Measurements from ENCODE around the gene NLRX1.
"Not testable (repeated sequence)": the region's sequence is repeated elsewhere in the genome, so short reads cannot be mapped to it uniquely, and the experiment has no call there.

Gene NLRX1

GRCh38 chr11:119206511-119207414 is 38.2 kb downstream of the NLRX1 start:
- in situ Hi-C loops (cut with HindIII; ENCODE audit: low pct_unique_long_range_greater_than_20kb, low sequenced_read_pairs) = no loop called here
- no peak for TF ChIP-seq JUND (IDR thresholded peaks at IDR 0.05; ENCODE audit: low read depth)
- peak; percentile 31 to 54 for DNase-seq (ENCODE audit: low read depth in 1 of 2, low spot score in 1 of 2)

- DNase-seq (ENCODE audit: low read depth in 1 of 2, low spot score in 1 of 2) = no peak
- in situ Hi-C loops (cut with HindIII; ENCODE audit: low pct_unique_long_range_greater_than_20kb, low sequenced_read_pairs) = no loop called here
- no peak for TF ChIP-seq JUND (IDR thresholded peaks at IDR 0.05; ENCODE audit: low read depth)
These were observed 39.0 kb downstream of the NLRX1 start for GRCh38 chr11:119207415-119207960.

GRCh38 chr11:119209186-119209585 is 40.7 kb downstream of the NLRX1 start:
- DNase-seq (ENCODE audit: low read depth in 1 of 2, low spot score in 1 of 2) = no peak
- TF ChIP-seq JUND (IDR thresholded peaks at IDR 0.05; ENCODE audit: low read depth) = no peak
- in situ Hi-C loops (cut with HindIII; ENCODE audit: low pct_unique_long_range_greater_than_20kb, low sequenced_read_pairs) = no loop called here

- in situ Hi-C loops (cut with HindIII; ENCODE audit: low pct_unique_long_range_greater_than_20kb, low sequenced_read_pairs) = no loop called here
- TF ChIP-seq JUND (IDR thresholded peaks at IDR 0.05; ENCODE audit: low read depth) = no peak
- DNase-seq (ENCODE audit: low read depth in 1 of 2, low spot score in 1 of 2) = no peak
These were observed 41.5 kb downstream of the NLRX1 start for GRCh38 chr11:119210050-119210449.

- TF ChIP-seq JUND (IDR thresholded peaks at IDR 0.05; ENCODE audit: low read depth) = no peak
- in situ Hi-C loops (cut with HindIII; ENCODE audit: low pct_unique_long_range_greater_than_20kb, low sequenced_read_pairs) = no loop called here
- DNase-seq (ENCODE audit: low read depth in 1 of 2, low spot score in 1 of 2) = no peak
These were observed 49.8 kb downstream of the NLRX1 start for GRCh38 chr11:119218141-119218878.

- DNase-seq (ENCODE audit: low read depth in 1 of 2, low spot score in 1 of 2) = peak; percentile 26 to 37
- in situ Hi-C loops (cut with HindIII; ENCODE audit: low pct_unique_long_range_greater_than_20kb, low sequenced_read_pairs) = no loop called here
- no peak for TF ChIP-seq JUND (IDR thresholded peaks at IDR 0.05; ENCODE audit: low read depth)
These were observed 53.8 kb downstream of the NLRX1 start for GRCh38 chr11:119222308-119222707.

GRCh38 chr11:119222891-119223290 is 54.4 kb downstream of the NLRX1 start:
- DNase-seq (ENCODE audit: low read depth in 1 of 2, low spot score in 1 of 2) = no peak
- in situ Hi-C loops (cut with HindIII; ENCODE audit: low pct_unique_long_range_greater_than_20kb, low sequenced_read_pairs) = no loop called here
- TF ChIP-seq JUND (IDR thresholded peaks at IDR 0.05; ENCODE audit: low read depth) = no peak

GRCh38 chr11:119223856-119224255 is 55.3 kb downstream of the NLRX1 start:
- no peak for TF ChIP-seq JUND (IDR thresholded peaks at IDR 0.05; ENCODE audit: low read depth)
- no peak for DNase-seq (ENCODE audit: low read depth in 1 of 2, low spot score in 1 of 2)
- in situ Hi-C loops (cut with HindIII; ENCODE audit: low pct_unique_long_range_greater_than_20kb, low sequenced_read_pairs) = no loop called here

- in situ Hi-C loops (cut with HindIII; ENCODE audit: low pct_unique_long_range_greater_than_20kb, low sequenced_read_pairs) = not testable (repeated sequence)
These were observed 60.2 kb downstream of the NLRX1 start for GRCh38 chr11:119228535-119229287.

GRCh38 chr11:119229288-119229672 is 60.8 kb downstream of the NLRX1 start:
- in situ Hi-C loops (cut with HindIII; ENCODE audit: low pct_unique_long_range_greater_than_20kb, low sequenced_read_pairs) = no loop called here
- DNase-seq (ENCODE audit: low read depth in 1 of 2, low spot score in 1 of 2) = peak in 1 of 2 experiments; percentile 14
- TF ChIP-seq JUND (IDR thresholded peaks at IDR 0.05; ENCODE audit: low read depth) = no peak

More at GRCh38 chr11:119228535-119229287, 60.2 kb downstream of the NLRX1 start:
- not testable (repeated sequence) for DNase-seq (ENCODE audit: low read depth in 1 of 2, low spot score in 1 of 2)

GRCh38 chr11:119229741-119230140 is 61.2 kb downstream of the NLRX1 start:
- TF ChIP-seq JUND (IDR thresholded peaks at IDR 0.05; ENCODE audit: low read depth) = no peak
- no peak for DNase-seq (ENCODE audit: low read depth in 1 of 2, low spot score in 1 of 2)
- in situ Hi-C loops (cut with HindIII; ENCODE audit: low pct_unique_long_range_greater_than_20kb, low sequenced_read_pairs) = no loop called here

All from T47D (cell line).